ENCODE measurements around the gene L3MBTL3.

Gene L3MBTL3

GRCh38 chr6:130183271-130184222 lies 165.2 kb downstream of the L3MBTL3 start:
- no peak for DNase-seq (ENCODE audit: low spot score)

GRCh38 chr6:130185658-130186057 lies 167.3 kb downstream of the L3MBTL3 start:
- DNase-seq (ENCODE audit: low spot score): no peak

- no peak for DNase-seq (ENCODE audit: low spot score)
Observed at GRCh38 chr6:130187335-130188206, 169.2 kb downstream of the L3MBTL3 start.

GRCh38 chr6:130188207-130188899 lies 170.0 kb downstream of the L3MBTL3 start:
- no peak for DNase-seq (ENCODE audit: low spot score)

- DNase-seq (ENCODE audit: low spot score): no peak
Observed at GRCh38 chr6:130189531-130190397, 171.4 kb downstream of the L3MBTL3 start.
